Measurements from ENCODE around the gene NFIB.

DNA sequence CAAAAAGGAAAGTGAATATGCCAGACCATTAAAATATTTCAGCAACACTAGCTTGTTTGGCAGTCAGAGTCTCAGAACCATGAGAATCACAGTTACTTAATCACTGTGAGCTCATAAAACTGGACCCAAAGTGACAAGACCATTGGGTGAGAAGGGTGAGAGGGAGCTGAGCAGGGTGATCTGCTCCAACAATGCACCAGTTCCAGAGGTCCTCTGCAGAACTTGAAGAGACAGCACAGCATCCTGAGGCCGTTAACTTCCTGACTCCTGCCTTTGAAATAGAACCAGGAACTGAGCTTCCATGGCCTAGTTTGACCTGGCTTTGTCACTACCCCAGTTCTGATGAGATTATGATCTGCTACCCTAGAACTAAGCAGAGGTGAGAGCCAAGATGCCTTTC lies 57.4 kb downstream of the NFIB start:
- no peak for TF ChIP-seq POLR2A (IDR thresholded peaks at IDR 0.05)
- TF ChIP-seq, protein P1, sequence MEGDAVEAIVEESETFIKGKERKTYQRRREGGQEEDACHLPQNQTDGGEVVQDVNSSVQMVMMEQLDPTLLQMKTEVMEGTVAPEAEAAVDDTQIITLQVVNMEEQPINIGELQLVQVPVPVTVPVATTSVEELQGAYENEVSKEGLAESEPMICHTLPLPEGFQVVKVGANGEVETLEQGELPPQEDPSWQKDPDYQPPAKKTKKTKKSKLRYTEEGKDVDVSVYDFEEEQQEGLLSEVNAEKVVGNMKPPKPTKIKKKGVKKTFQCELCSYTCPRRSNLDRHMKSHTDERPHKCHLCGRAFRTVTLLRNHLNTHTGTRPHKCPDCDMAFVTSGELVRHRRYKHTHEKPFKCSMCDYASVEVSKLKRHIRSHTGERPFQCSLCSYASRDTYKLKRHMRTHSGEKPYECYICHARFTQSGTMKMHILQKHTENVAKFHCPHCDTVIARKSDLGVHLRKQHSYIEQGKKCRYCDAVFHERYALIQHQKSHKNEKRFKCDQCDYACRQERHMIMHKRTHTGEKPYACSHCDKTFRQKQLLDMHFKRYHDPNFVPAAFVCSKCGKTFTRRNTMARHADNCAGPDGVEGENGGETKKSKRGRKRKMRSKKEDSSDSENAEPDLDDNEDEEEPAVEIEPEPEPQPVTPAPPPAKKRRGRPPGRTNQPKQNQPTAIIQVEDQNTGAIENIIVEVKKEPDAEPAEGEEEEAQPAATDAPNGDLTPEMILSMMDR (IDR thresholded peaks at IDR 0.05): no peak

All from uterus (tissue), 2 donors.